ENCODE measurements around the gene P2RY2.
A peak's percentile ranks its signal among the peaks of the same experiment; 100 is the strongest.

The P2RY2 gene

DNA sequence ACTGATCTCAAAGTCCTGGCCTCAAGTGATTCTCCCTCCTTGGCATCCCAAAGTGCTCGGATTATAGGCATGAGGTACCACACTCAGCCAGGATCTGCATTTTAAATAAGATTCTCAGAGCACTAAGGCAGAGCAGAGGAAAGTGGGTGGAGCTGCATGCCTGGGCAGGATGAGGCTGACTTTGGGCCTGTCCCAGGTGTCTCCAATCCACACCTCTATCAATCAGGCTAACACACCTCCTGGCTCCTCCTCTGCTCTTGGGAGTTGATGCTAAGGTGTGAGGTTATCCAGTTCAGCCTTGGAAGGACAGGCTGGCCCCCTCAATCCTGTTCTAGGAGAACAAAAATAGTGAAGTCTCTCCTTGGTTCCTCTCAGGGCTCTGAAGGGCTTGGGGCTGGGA, 30.2 kb upstream of the P2RY2 start:
- Histone ChIP-seq H3K9me3 (ENCODE audit: control extremely low read depth in 1 of 5, control insufficient read depth in 4 of 5, insufficient read depth in 2 of 5, low read depth in 1 of 5, low read length in 4 of 5) (no peaks in the 10 kb centered on the region), H3K4me3 (ENCODE audit: control insufficient read depth in 1 of 7, extremely low read depth in 1 of 7, insufficient read depth in 4 of 7, low read depth in 2 of 7, low read length in 6 of 7) (no peak overlapping the region), H3K4me1 (ENCODE audit: control extremely low read depth in 1 of 4, control insufficient read depth in 4 of 4, insufficient read depth in 4 of 4, low read length in 3 of 4) (peaks cover 0 to 79% (median 57%) of the 10 kb centered on the region in 4 experiments), H3K27me3 (replicated peaks in 2 of 5; ENCODE audit: control insufficient read depth in 4 of 5, insufficient read depth in 5 of 5, low read length in 4 of 5) (no peaks in the 10 kb centered on the region), H3K36me3 (ENCODE audit: control insufficient read depth in 4 of 4, insufficient read depth in 4 of 4, low read length in 3 of 4) (no peaks in the 10 kb centered on the region), H3K27ac (ENCODE audit: insufficient read depth in 1 of 2, low read depth in 1 of 2, low read length in 2 of 2, poor library complexity in 1 of 2, severe bottlenecking in 2 of 2) (peak overlapping the region in 1 of 2 experiments; percentile 54)
- CTCF ChIA-PET: interaction anchor here (2.0 to 15.7 kb wide), 7 partner anchors 10 to 357 kb away, joined by 4 to 272 read pairs (median 22); no protein-coding TSS in a partner anchor
- WGBS (ENCODE audit: insufficient coverage): no CpG with 5 or more reads among the region's 1 CpG
- POLR2A ChIA-PET: no interaction called here
- DNase-seq: no peak

DNA sequence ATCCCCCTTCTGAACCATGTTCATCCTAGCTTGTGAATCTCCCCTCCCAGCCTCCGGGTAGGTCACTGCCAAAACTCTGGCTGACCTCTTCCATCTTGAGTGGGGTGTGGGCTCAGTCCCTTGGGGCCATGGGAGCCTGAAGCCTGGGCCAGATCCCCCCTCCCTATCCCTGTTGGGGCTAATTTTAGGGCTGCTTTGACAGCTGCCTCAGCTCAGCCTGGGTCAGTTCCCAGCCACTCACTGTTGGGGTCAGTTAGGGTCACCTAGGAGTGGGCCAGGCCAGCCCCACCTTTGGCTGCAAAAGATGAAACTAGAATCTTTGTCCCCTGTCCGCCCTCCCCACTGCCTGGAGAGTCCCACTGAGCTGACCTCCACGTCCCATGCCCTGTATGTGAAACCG, 29.8 kb upstream of the P2RY2 start:
- no peaks in the 10 kb centered on the region for H3K36me3 ChIP-seq (ENCODE audit: control insufficient read depth in 4 of 4, insufficient read depth in 4 of 4, low read length in 3 of 4)
- peaks cover 0 to 83% (median 57%) of the 10 kb centered on the region in 4 experiments for H3K4me1 ChIP-seq (ENCODE audit: control extremely low read depth in 1 of 4, control insufficient read depth in 4 of 4, insufficient read depth in 4 of 4, low read length in 3 of 4)
- POLR2A ChIA-PET: no interaction called here
- CTCF ChIA-PET: interaction anchor here (0.6 to 15.7 kb wide), 8 partner anchors 11 to 357 kb away, joined by 3 to 272 read pairs (median 16); no protein-coding TSS in a partner anchor
- WGBS (ENCODE audit: insufficient coverage): 97% methylated on average over 4 of the region's 4 CpGs
- H3K27me3 ChIP-seq (replicated peaks in 2 of 5; ENCODE audit: control insufficient read depth in 4 of 5, insufficient read depth in 5 of 5, low read length in 4 of 5): no peaks in the 10 kb centered on the region
- H3K9me3 ChIP-seq (ENCODE audit: control extremely low read depth in 1 of 5, control insufficient read depth in 4 of 5, insufficient read depth in 2 of 5, low read depth in 1 of 5, low read length in 4 of 5): no peaks in the 10 kb centered on the region
- no peak for DNase-seq
- peak overlapping the region in 1 of 7 experiments; percentile 4 for H3K4me3 ChIP-seq (ENCODE audit: control insufficient read depth in 1 of 7, extremely low read depth in 1 of 7, insufficient read depth in 4 of 7, low read depth in 2 of 7, low read length in 6 of 7)
- peak overlapping the region in 1 of 2 experiments; percentile 54 for H3K27ac ChIP-seq (ENCODE audit: insufficient read depth in 1 of 2, low read depth in 1 of 2, low read length in 2 of 2, poor library complexity in 1 of 2, severe bottlenecking in 2 of 2)

DNA sequence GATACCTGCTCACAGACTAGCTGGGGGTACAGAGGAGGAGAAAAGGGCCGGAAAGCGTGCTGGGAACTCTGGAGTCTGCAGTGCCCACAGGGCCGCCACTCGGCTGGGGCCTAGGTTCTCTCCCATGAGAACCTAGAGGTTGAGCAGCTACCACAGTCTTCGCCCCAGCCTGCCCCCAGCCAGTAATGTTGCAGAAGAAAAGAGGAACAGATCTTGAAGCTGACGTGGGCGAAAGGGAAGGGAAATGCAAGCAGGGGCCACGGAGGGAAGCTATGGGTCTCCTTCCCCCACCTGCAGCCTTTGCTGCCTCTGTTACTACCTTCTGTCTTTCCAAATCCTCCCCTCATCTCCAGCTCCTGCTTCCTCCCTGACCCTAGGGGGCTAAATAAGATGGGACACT, 28.8 kb upstream of the P2RY2 start:
- no peaks in the 10 kb centered on the region for H3K27me3 ChIP-seq (replicated peaks in 2 of 5; ENCODE audit: control insufficient read depth in 4 of 5, insufficient read depth in 5 of 5, low read length in 4 of 5)
- ChIA-PET POLR2A (interaction anchor here (0.6 to 0.8 kb wide), 3 partner anchors 38 to 453 kb away, joined by 3 to 5 read pairs (median 4); no protein-coding TSS in a partner anchor), CTCF (interaction anchor here (0.9 to 15.7 kb wide), 13 partner anchors 9 to 358 kb away, joined by 3 to 272 read pairs (median 5); no protein-coding TSS in a partner anchor)
- H3K4me1 ChIP-seq (ENCODE audit: control extremely low read depth in 1 of 4, control insufficient read depth in 4 of 4, insufficient read depth in 4 of 4, low read length in 3 of 4): peaks cover 0 to 85% (median 56%) of the 10 kb centered on the region in 4 experiments
- no peaks in the 10 kb centered on the region for H3K9me3 ChIP-seq (ENCODE audit: control extremely low read depth in 1 of 5, control insufficient read depth in 4 of 5, insufficient read depth in 2 of 5, low read depth in 1 of 5, low read length in 4 of 5)
- peak overlapping the region; percentile 56 to 77 for H3K27ac ChIP-seq (ENCODE audit: insufficient read depth in 1 of 2, low read depth in 1 of 2, low read length in 2 of 2, poor library complexity in 1 of 2, severe bottlenecking in 2 of 2)
- 0% methylated on average over 3 of the region's 8 CpGs for WGBS (ENCODE audit: insufficient coverage)
- peak; percentile 86 to 94 (median 93) for DNase-seq
- peak overlapping the region in 4 of 7 experiments; percentile 3 to 34 (median 26) for H3K4me3 ChIP-seq (ENCODE audit: control insufficient read depth in 1 of 7, extremely low read depth in 1 of 7, insufficient read depth in 4 of 7, low read depth in 2 of 7, low read length in 6 of 7)
- H3K36me3 ChIP-seq (ENCODE audit: control insufficient read depth in 4 of 4, insufficient read depth in 4 of 4, low read length in 3 of 4): no peaks in the 10 kb centered on the region

DNA sequence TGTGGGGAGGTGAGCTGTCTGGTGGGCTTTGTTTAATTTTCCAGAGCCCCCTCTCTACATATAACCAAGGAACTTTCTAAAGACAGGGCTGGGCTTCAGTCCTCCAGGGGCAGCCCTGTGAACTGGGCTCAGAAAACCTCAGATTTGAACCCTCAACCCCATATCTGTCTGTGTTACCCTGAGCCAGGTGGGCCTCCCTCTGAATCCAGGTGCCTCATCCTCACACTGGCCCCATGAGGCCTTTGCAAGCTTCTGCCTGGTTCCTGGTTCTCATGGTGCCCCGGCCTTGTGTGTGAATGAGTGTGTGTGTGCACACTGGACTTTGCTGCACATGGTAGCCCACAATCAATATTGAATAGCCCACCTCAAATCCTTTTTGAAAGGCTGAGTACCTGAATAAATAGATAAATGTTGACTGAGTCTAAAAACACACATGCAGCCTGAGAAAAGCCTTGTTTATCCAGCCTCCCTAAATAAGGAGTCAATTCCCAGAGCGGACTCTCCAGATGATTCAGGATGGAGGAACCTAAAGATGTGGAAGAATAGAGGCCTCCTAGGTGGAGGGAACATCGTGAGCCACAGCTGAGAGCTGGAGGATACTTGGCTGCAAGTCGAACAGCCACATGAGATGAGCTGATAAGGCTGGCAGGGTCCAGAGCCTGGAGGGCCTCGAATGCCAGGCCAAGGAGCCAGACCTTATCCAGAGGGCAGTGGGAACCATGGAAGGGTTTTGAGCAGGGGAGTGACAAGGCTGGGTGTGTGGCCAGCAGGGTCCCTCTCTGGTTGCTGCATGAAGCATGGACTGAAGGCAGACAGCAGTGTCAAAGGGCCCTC, 28.1 kb upstream of the P2RY2 start:
- POLR2A ChIA-PET: interaction anchor here (0.6 to 0.8 kb wide), 3 partner anchors 38 to 453 kb away, joined by 3 to 5 read pairs (median 4); no protein-coding TSS in a partner anchor

DNA sequence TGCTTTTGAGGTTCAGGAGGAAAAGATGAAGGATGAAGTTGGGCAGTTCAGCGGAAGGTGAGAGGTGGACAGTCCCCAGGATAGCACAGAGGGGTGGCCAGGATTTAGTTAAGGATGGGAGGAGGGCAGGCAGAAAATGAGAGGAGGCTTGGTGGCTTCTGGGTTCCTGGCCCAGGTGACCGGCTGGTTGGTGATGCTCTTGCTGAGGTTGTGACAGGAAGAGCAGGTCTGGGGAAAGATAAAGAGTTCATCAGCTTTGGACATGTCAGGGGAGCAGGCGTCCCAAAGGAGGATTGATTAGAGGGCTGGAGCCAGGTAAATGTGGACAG, 27.6 kb upstream of the P2RY2 start:
- Histone ChIP-seq H3K9me3 (ENCODE audit: control extremely low read depth in 1 of 5, control insufficient read depth in 4 of 5, insufficient read depth in 2 of 5, low read depth in 1 of 5, low read length in 4 of 5) (no peaks in the 10 kb centered on the region), H3K27me3 (replicated peaks in 2 of 5; ENCODE audit: control insufficient read depth in 4 of 5, insufficient read depth in 5 of 5, low read length in 4 of 5) (no peaks in the 10 kb centered on the region), H3K4me3 (ENCODE audit: control insufficient read depth in 1 of 7, extremely low read depth in 1 of 7, insufficient read depth in 4 of 7, low read depth in 2 of 7, low read length in 6 of 7) (no peak overlapping the region), H3K4me1 (ENCODE audit: control extremely low read depth in 1 of 4, control insufficient read depth in 4 of 4, insufficient read depth in 4 of 4, low read length in 3 of 4) (peaks cover 0 to 75% (median 49%) of the 10 kb centered on the region in 4 experiments), H3K27ac (ENCODE audit: insufficient read depth in 1 of 2, low read depth in 1 of 2, low read length in 2 of 2, poor library complexity in 1 of 2, severe bottlenecking in 2 of 2) (no peak overlapping the region), H3K36me3 (ENCODE audit: control insufficient read depth in 4 of 4, insufficient read depth in 4 of 4, low read length in 3 of 4) (no peaks in the 10 kb centered on the region)
- POLR2A ChIA-PET: no interaction called here
- DNase-seq: no peak
- 96% methylated on average over 3 of the region's 3 CpGs for WGBS (ENCODE audit: insufficient coverage)
- CTCF ChIA-PET: interaction anchor here (2.3 to 15.7 kb wide), 5 partner anchors 17 to 359 kb away, joined by 7 to 272 read pairs (median 22); no protein-coding TSS in a partner anchor

More for the DNA sequence above, 28.1 kb upstream of the P2RY2 start:
- 54% methylated on average over 4 of the region's 5 CpGs for WGBS (ENCODE audit: insufficient coverage)
- CTCF ChIA-PET: interaction anchor here (0.9 to 15.7 kb wide), 12 partner anchors 9 to 359 kb away, joined by 3 to 272 read pairs (median 6); no protein-coding TSS in a partner anchor
- H3K27ac ChIP-seq (ENCODE audit: insufficient read depth in 1 of 2, low read depth in 1 of 2, low read length in 2 of 2, poor library complexity in 1 of 2, severe bottlenecking in 2 of 2): peak overlapping the region; percentile 56 to 77
- H3K27me3 ChIP-seq (replicated peaks in 2 of 5; ENCODE audit: control insufficient read depth in 4 of 5, insufficient read depth in 5 of 5, low read length in 4 of 5): no peaks in the 10 kb centered on the region
- no peaks in the 10 kb centered on the region for H3K9me3 ChIP-seq (ENCODE audit: control extremely low read depth in 1 of 5, control insufficient read depth in 4 of 5, insufficient read depth in 2 of 5, low read depth in 1 of 5, low read length in 4 of 5)
- H3K4me1 ChIP-seq (ENCODE audit: control extremely low read depth in 1 of 4, control insufficient read depth in 4 of 4, insufficient read depth in 4 of 4, low read length in 3 of 4): peaks cover 0 to 79% (median 53%) of the 10 kb centered on the region in 4 experiments
- peak overlapping the region in 3 of 7 experiments; percentile 25 to 34 (median 26) for H3K4me3 ChIP-seq (ENCODE audit: control insufficient read depth in 1 of 7, extremely low read depth in 1 of 7, insufficient read depth in 4 of 7, low read depth in 2 of 7, low read length in 6 of 7)
- no peaks in the 10 kb centered on the region for H3K36me3 ChIP-seq (ENCODE audit: control insufficient read depth in 4 of 4, insufficient read depth in 4 of 4, low read length in 3 of 4)
- DNase-seq: no peak

DNA sequence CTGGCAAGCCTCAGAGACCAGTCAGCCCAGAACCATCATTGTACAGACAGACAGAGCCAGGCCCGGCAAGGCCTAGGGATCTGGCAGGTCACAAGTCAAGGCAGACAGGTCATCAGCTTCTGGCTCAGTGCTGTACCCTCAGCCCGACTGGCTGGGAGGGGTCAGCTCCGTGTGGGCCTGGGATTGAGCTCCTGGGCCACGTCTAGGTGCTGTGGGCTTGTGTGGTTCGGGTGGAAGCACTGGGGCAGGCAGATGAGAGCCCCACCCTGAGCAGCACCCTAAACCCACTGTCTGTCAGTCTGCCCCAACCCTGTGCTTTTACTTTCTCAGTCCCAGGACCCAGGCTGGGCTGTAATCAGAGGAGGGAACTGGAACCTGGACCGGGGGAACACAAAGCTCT, 26.9 kb upstream of the P2RY2 start:
- Histone ChIP-seq H3K27me3 (replicated peaks in 2 of 5; ENCODE audit: control insufficient read depth in 4 of 5, insufficient read depth in 5 of 5, low read length in 4 of 5) (no peaks in the 10 kb centered on the region), H3K4me1 (ENCODE audit: control extremely low read depth in 1 of 4, control insufficient read depth in 4 of 4, insufficient read depth in 4 of 4, low read length in 3 of 4) (peaks cover 0 to 69% (median 43%) of the 10 kb centered on the region in 4 experiments), H3K27ac (ENCODE audit: insufficient read depth in 1 of 2, low read depth in 1 of 2, low read length in 2 of 2, poor library complexity in 1 of 2, severe bottlenecking in 2 of 2) (no peak overlapping the region), H3K4me3 (ENCODE audit: control insufficient read depth in 1 of 7, extremely low read depth in 1 of 7, insufficient read depth in 4 of 7, low read depth in 2 of 7, low read length in 6 of 7) (no peak overlapping the region), H3K36me3 (ENCODE audit: control insufficient read depth in 4 of 4, insufficient read depth in 4 of 4, low read length in 3 of 4) (no peaks in the 10 kb centered on the region), H3K9me3 (ENCODE audit: control extremely low read depth in 1 of 5, control insufficient read depth in 4 of 5, insufficient read depth in 2 of 5, low read depth in 1 of 5, low read length in 4 of 5) (no peaks in the 10 kb centered on the region)
- WGBS (ENCODE audit: insufficient coverage): 81% methylated on average over 4 of the region's 6 CpGs
- DNase-seq: no peak
- POLR2A ChIA-PET: interaction anchor here (0.6 kb wide), 1 partner anchor 303 kb away, joined by 3 read pairs; no protein-coding TSS in a partner anchor
- CTCF ChIA-PET: interaction anchor here (0.7 to 15.7 kb wide), 4 partner anchors 13 to 100 kb away, joined by 3 to 272 read pairs (median 48); partner anchors contain the start of gene P2RY2
